ENCODE results near the gene ROBO1. TPM values are rescaled to one million over a fixed set of nuclear protein-coding genes. Genes with fewer than 3 reads are reported as not detected.
A peak's percentile ranks its signal among the peaks of the same experiment; 100 is the strongest.

Gene ROBO1
- total RNA-seq, 1 experiment from 2014 or later: 32.2 TPM

GRCh38 chr3:78919021-78919755 is 848.6 kb downstream of the ROBO1 start:
- H3K27me3 Mint-ChIP-seq (ENCODE audit: insufficient read depth, unreplicated experiment): no peaks in the 10 kb centered on the region
- DNase-seq (ENCODE audit: unreplicated experiment): peak; percentile 83
- intact Hi-C loops (cut with micrococcal nuclease): no loop called here
- H3K9me3 Mint-ChIP-seq (ENCODE audit: unreplicated experiment): no peaks in the 10 kb centered on the region
- POLR2A ChIA-PET: interaction anchor here (0.6 to 1.8 kb wide), 6 partner anchors 12 to 125 kb away, joined by 3 to 4 read pairs (median 4); no protein-coding TSS in a partner anchor
- CTCF ChIA-PET: interaction anchor here (0.7 to 1.5 kb wide), 3 partner anchors 9 to 127 kb away, joined by 3 to 4 read pairs (median 3); no protein-coding TSS in a partner anchor
- TF ChIP-seq, protein P1, sequence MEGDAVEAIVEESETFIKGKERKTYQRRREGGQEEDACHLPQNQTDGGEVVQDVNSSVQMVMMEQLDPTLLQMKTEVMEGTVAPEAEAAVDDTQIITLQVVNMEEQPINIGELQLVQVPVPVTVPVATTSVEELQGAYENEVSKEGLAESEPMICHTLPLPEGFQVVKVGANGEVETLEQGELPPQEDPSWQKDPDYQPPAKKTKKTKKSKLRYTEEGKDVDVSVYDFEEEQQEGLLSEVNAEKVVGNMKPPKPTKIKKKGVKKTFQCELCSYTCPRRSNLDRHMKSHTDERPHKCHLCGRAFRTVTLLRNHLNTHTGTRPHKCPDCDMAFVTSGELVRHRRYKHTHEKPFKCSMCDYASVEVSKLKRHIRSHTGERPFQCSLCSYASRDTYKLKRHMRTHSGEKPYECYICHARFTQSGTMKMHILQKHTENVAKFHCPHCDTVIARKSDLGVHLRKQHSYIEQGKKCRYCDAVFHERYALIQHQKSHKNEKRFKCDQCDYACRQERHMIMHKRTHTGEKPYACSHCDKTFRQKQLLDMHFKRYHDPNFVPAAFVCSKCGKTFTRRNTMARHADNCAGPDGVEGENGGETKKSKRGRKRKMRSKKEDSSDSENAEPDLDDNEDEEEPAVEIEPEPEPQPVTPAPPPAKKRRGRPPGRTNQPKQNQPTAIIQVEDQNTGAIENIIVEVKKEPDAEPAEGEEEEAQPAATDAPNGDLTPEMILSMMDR (IDR thresholded peaks at IDR 0.05; ENCODE audit: unreplicated experiment): no peak
- peak overlapping the region; percentile 95 for H3K27ac Mint-ChIP-seq (ENCODE audit: low read depth, unreplicated experiment)
- H3K4me3 Mint-ChIP-seq (ENCODE audit: unreplicated experiment): no peak overlapping the region
- H3K4me1 Mint-ChIP-seq (ENCODE audit: insufficient read depth, unreplicated experiment): peaks cover 11% of the 10 kb centered on the region
- peaks cover 7% of the 10 kb centered on the region for H3K36me3 Mint-ChIP-seq (ENCODE audit: insufficient read depth, unreplicated experiment)
- BruUV-seq (replicated peaks): TSS peak; percentile 96

- Mint-ChIP-seq H3K4me1 (ENCODE audit: insufficient read depth, unreplicated experiment) (peaks cover 11% of the 10 kb centered on the region), H3K9me3 (ENCODE audit: unreplicated experiment) (no peaks in the 10 kb centered on the region), H3K4me3 (ENCODE audit: unreplicated experiment) (no peak overlapping the region), H3K27ac (ENCODE audit: low read depth, unreplicated experiment) (peak overlapping the region; percentile 95), H3K27me3 (ENCODE audit: insufficient read depth, unreplicated experiment) (no peaks in the 10 kb centered on the region), H3K36me3 (ENCODE audit: insufficient read depth, unreplicated experiment) (peaks cover 7% of the 10 kb centered on the region)
- ChIA-PET CTCF (interaction anchor here (1.5 kb wide), 1 partner anchor 11 kb away, joined by 4 read pairs; no protein-coding TSS in a partner anchor), POLR2A (interaction anchor here (1.3 to 1.4 kb wide), 2 partner anchors 31 to 55 kb away, joined by 3 to 4 read pairs; no protein-coding TSS in a partner anchor)
- peak; percentile 21 for DNase-seq (ENCODE audit: unreplicated experiment)
- intact Hi-C loops (cut with micrococcal nuclease): no loop called here
- TSS peak; percentile 93 for BruUV-seq (replicated peaks)
- TF ChIP-seq, protein P1 (IDR thresholded peaks at IDR 0.05; ENCODE audit: unreplicated experiment): no peak
Observed at GRCh38 chr3:78918361-78919020, 849.3 kb downstream of the ROBO1 start.

DNA sequence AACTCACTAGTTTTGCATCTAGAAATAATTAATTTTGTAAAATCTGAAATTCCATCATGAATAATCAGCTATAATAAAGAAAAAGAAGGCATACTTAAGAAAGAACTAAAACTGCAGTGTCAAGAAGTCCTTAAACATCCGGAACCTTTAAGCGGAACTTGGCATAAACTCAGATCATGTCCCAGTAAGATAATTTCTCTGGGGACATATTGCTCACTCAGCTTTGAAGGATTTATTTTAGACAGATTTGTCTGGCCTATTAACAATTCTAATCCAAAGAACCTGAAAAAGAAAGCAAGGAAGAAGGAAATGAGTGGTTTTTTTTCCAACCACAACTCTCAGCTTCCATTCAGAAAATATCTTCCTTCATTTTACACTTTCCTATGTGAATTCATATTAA is 850.3 kb downstream of the ROBO1 start:
- CTCF ChIA-PET: no interaction called here
- DNase-seq (ENCODE audit: unreplicated experiment): no peak
- Mint-ChIP-seq H3K4me3 (ENCODE audit: unreplicated experiment) (no peak overlapping the region), H3K36me3 (ENCODE audit: insufficient read depth, unreplicated experiment) (peaks cover 5% of the 10 kb centered on the region), H3K27ac (ENCODE audit: low read depth, unreplicated experiment) (no peak overlapping the region), H3K4me1 (ENCODE audit: insufficient read depth, unreplicated experiment) (peaks cover 11% of the 10 kb centered on the region), H3K9me3 (ENCODE audit: unreplicated experiment) (no peaks in the 10 kb centered on the region), H3K27me3 (ENCODE audit: insufficient read depth, unreplicated experiment) (no peaks in the 10 kb centered on the region)
- no TSS peak for BruUV-seq (replicated peaks)
- intact Hi-C loops (cut with micrococcal nuclease): no loop called here
- POLR2A ChIA-PET: interaction anchor here (0.6 to 0.7 kb wide), 4 partner anchors 10 to 180 kb away, joined by 3 read pairs; no protein-coding TSS in a partner anchor
- TF ChIP-seq, protein P1 (IDR thresholded peaks at IDR 0.05; ENCODE audit: unreplicated experiment): no peak

GRCh38 chr3:78913711-78914110 is 854.1 kb downstream of the ROBO1 start:
- Mint-ChIP-seq H3K4me3 (ENCODE audit: unreplicated experiment) (no peak overlapping the region), H3K9me3 (ENCODE audit: unreplicated experiment) (no peaks in the 10 kb centered on the region), H3K4me1 (ENCODE audit: insufficient read depth, unreplicated experiment) (peaks cover 5% of the 10 kb centered on the region), H3K27ac (ENCODE audit: low read depth, unreplicated experiment) (no peak overlapping the region), H3K36me3 (ENCODE audit: insufficient read depth, unreplicated experiment) (no peaks in the 10 kb centered on the region), H3K27me3 (ENCODE audit: insufficient read depth, unreplicated experiment) (no peaks in the 10 kb centered on the region)
- intact Hi-C loops (cut with micrococcal nuclease): no loop called here
- BruUV-seq (replicated peaks): no TSS peak
- ChIA-PET POLR2A (no interaction called here), CTCF (no interaction called here)
- TF ChIP-seq, protein P1 (IDR thresholded peaks at IDR 0.05; ENCODE audit: unreplicated experiment): no peak
- no peak for DNase-seq (ENCODE audit: unreplicated experiment)

All from MCF 10A (cell line).